Activated CD4-positive, alpha-beta T cell treated with anti-CD3 and anti-CD28 coated beads, Interleukin-10, Interleukin-2, amounts not matched to agents 100 ng/mL and 50 ng/mL, durations not matched to agents 16 hours and 8 hours (primary cell): Measurements from ENCODE around the gene NACAD.
"Not testable (repeated sequence)": the region's sequence is repeated elsewhere in the genome, so short reads cannot be mapped to it uniquely, and the experiment has no call there.

ENCODE experiments used
- DNase-seq: peaks from one replicate; pipeline ENCODE4 v3.0.0-alpha.2; 2020

NACAD gene

GRCh38 chr7:45088821-45089340, at the start of gene NACAD:
NACAD (minus strand) TSS chr7:45088969; CDS start chr7:45088894, 75 bp downstream.
- DNase-seq, result no peak

GRCh38 chr7:45136106-45137060, 47.6 kb upstream of the NACAD start:
- peak; percentile 82 for DNase-seq

GRCh38 chr7:45133877-45134276, 45.1 kb upstream of the NACAD start:
- no peak for DNase-seq

GRCh38 chr7:45133352-45133751, 44.6 kb upstream of the NACAD start:
- no peak for DNase-seq

GRCh38 chr7:45132708-45133320, 44.0 kb upstream of the NACAD start:
- DNase-seq, result no peak

- no peak for DNase-seq
These were observed 43.1 kb upstream of the NACAD start for GRCh38 chr7:45131891-45132290.

- no peak for DNase-seq
These were observed 42.1 kb upstream of the NACAD start for GRCh38 chr7:45130910-45131309.

GRCh38 chr7:45129906-45130305, 41.1 kb upstream of the NACAD start:
- DNase-seq, result no peak

- no peak for DNase-seq
These were observed 40.5 kb upstream of the NACAD start for GRCh38 chr7:45129181-45129800.

- DNase-seq, result no peak
These were observed 38.2 kb upstream of the NACAD start for GRCh38 chr7:45126920-45127319.

- no peak for DNase-seq
These were observed 37.4 kb upstream of the NACAD start for GRCh38 chr7:45126201-45126600.

- DNase-seq, result no peak
These were observed 36.6 kb upstream of the NACAD start for GRCh38 chr7:45125193-45125904.

GRCh38 chr7:45123913-45124710, 35.3 kb upstream of the NACAD start:
- DNase-seq, result no peak

GRCh38 chr7:45122975-45123860, 34.4 kb upstream of the NACAD start:
- DNase-seq, result no peak

GRCh38 chr7:45119550-45119949, 30.8 kb upstream of the NACAD start:
- no peak for DNase-seq

- no peak for DNase-seq
These were observed 30.1 kb upstream of the NACAD start for GRCh38 chr7:45118889-45119331.

GRCh38 chr7:45118292-45118691, 29.5 kb upstream of the NACAD start:
- DNase-seq, result no peak

GRCh38 chr7:45117582-45117981, 28.8 kb upstream of the NACAD start:
- DNase-seq, result no peak

GRCh38 chr7:45116048-45116447, 27.3 kb upstream of the NACAD start:
- DNase-seq, result no peak

- no peak for DNase-seq
These were observed 26.2 kb upstream of the NACAD start for GRCh38 chr7:45114926-45115325.

GRCh38 chr7:45114257-45114656, 25.5 kb upstream of the NACAD start:
- not testable (repeated sequence) for DNase-seq
